MCF 10A (cell line): ENCODE data around the gene MYCL. TPM values are rescaled to one million over a fixed set of nuclear protein-coding genes. Genes with fewer than 3 reads are reported as not detected.
A peak's percentile ranks its signal among the peaks of the same experiment; 100 is the strongest.

Experiments
- BruUV-seq: library from RNA; stranded (reverse); fragments of 400-500 nt; replicated peaks from 2 replicates; lab custom pipeline; 2021; lab: Mats Ljungman, UMichigan
- CTCF ChIA-PET: fragments of 300-600 bp; sonication (Branson Sonifier 250); formaldehyde crosslinking; extraction: SDS; loops from one replicate; lab custom pipeline; 2021; ENCODE audit warnings: antibody characterized with exemption, inconsistent platforms; lab: Yijun Ruan, JAX
- POLR2A ChIA-PET: fragments of 300-600, 350-650 bp; sonication (Branson Sonifier 250); formaldehyde crosslinking; extraction: SDS; loops from one replicate; lab custom pipeline; 2020; ENCODE audit warnings: antibody characterized with exemption, inconsistent platforms; lab: Yijun Ruan, JAX
- DNase-seq: peaks from one replicate; pipeline ENCODE4 v3.0.0-alpha.2; 2018; ENCODE audit not compliant: unreplicated experiment
- H3K27ac Mint-ChIP-seq: one replicate; pipeline ENCODE4 v1.8.0; 2022; ENCODE audit warnings: mild to moderate bottlenecking, low read depth, mixed read lengths; ENCODE audit not compliant: unreplicated experiment
- H3K27me3 Mint-ChIP-seq: one replicate; pipeline ENCODE4 v1.8.0; 2022; ENCODE audit warnings: mixed read lengths; ENCODE audit not compliant: insufficient read depth, unreplicated experiment
- H3K36me3 Mint-ChIP-seq: one replicate; pipeline ENCODE4 v1.8.0; 2022; ENCODE audit warnings: mild to moderate bottlenecking, moderate library complexity, mixed read lengths; ENCODE audit not compliant: insufficient read depth, unreplicated experiment
- H3K4me1 Mint-ChIP-seq: one replicate; pipeline ENCODE4 v1.8.0; 2022; ENCODE audit warnings: mixed read lengths; ENCODE audit not compliant: insufficient read depth, unreplicated experiment
- H3K4me3 Mint-ChIP-seq: one replicate; pipeline ENCODE4 v1.8.0; 2022; ENCODE audit warnings: mild to moderate bottlenecking, moderate library complexity, mixed read lengths; ENCODE audit not compliant: unreplicated experiment
- H3K9me3 Mint-ChIP-seq: one replicate; pipeline ENCODE4 v1.8.0; 2022; ENCODE audit warnings: mixed read lengths; ENCODE audit not compliant: unreplicated experiment
- intact Hi-C: fragments of 100-400 bp; cut with micrococcal nuclease; formaldehyde crosslinking; loops from 2 replicates; pipeline ENCODE4 v1.14.1; 2022
- total RNA-seq: library from RNA; stranded (reverse); gene quantifications from 2 replicates; pipeline ENCODE4 v1.2.3, GENCODE V29; 2022
- TF ChIP-seq, protein P1 (sequence below): fragments of 200-600 bp; IDR thresholded peaks from one replicate; pipeline ENCODE4 v1.8.0; 2022; ENCODE audit warnings: antibody characterized with exemption, mild to moderate bottlenecking; ENCODE audit not compliant: unreplicated experiment

The MYCL gene
- total RNA-seq, 1 experiment from 2014 or later = 0.63 TPM

DNA sequence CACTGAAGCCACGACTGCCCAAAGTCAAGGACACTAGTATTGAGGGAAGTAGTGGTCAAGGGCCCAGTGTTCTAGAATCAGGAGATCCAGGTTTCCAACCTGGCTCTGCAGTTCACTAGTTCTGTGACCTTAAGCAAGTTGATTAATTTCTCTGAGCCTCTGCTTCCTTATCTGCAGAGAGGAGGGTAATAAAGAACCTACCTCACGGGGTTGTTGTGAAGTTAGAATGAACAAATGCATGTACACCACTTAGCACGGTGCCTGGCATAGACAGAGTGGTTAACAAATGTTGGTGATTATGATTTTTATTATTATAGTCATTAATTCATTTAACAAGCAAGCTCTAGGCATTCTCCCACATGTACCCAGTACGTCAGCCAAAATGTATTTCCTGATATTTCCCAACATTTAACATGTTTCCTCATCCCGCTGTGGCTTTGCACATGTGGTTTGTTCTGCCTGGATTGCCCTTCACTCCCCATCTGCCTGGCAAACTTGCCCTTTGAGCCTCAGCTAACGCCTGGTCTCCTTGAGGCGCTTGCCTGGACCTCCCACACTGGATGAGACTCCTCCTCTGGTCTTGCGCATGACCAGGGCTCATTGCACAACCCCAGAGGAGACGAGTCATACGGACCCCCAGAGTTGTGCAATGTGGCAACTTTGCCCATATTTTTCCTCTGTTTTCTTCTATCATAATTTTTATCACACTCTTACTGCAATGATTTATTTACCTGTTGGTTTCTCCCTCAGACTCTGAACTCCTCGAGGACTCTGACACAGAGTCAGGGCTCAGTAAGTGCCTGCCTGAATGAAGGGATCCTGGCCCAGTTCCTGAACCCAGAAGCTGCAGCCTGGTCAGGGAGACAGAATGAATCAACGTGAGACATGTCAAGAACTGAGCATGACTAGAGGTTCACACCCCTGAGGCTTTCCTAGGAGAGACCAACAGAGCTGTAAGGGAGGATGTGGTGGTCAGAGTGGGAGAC is 32.5 kb upstream of the MYCL start:
- POLR2A ChIA-PET = interaction anchor here (0.5 to 7.7 kb wide), 22 partner anchors 9 to 1926 kb away, joined by 3 to 139 read pairs (median 4); partner anchors contain the start of genes CAP1 and MFSD2A

DNA sequence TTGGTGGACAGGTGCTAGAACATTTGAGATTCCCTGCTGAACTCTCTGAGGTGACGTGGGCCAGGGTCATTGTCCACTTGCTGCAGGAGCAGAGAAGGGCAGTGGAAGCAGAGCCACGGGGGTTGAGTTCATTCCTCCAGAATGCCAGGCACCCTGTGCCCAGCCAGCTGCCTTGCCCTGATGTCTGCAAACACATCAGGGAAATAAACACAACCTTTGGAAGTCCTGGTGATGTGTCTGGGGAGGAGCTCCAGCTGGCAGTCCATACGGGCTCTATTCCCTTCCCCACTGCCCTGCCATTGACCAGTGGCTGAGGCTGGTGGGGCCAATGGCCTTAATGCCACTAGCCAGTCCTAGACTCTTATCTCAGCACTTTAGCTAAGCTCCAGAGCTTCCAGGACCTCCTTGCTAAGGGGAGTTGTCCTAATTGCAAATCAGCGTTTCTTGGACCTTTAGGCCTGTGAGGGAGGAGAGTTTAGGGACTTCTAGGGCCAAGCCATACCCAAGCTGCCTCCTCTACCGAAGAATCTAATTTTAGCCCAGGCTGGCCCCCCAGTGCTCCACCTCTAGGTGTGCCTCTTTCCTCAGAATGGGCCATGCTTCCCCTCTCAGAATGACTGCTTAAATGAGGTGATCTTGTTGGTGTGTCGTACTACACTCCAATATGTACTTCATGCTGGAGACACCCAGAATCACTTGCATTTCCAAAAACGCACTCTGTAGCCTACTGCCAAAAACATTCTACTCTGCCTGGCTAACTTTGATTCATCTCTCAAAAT is 27.3 kb upstream of the MYCL start:
- H3K9me3 Mint-ChIP-seq = no peaks in the 10 kb centered on the region
- H3K27ac Mint-ChIP-seq = no peak overlapping the region
- no peaks in the 10 kb centered on the region for H3K36me3 Mint-ChIP-seq
- peaks cover 55% of the 10 kb centered on the region for H3K4me1 Mint-ChIP-seq
- no TSS peak for BruUV-seq
- ChIA-PET CTCF (interaction anchor here (0.6 to 5.9 kb wide), 5 partner anchors 9 to 103 kb away, joined by 3 to 55 read pairs (median 9); no protein-coding TSS in a partner anchor), POLR2A (interaction anchor here (0.8 to 5.0 kb wide), 3 partner anchors 14 to 42 kb away, joined by 4 to 52 read pairs (median 5); partner anchors contain the start of gene MFSD2A)
- DNase-seq = no peak
- no peak overlapping the region for H3K4me3 Mint-ChIP-seq
- no peaks in the 10 kb centered on the region for H3K27me3 Mint-ChIP-seq
- intact Hi-C loops = no loop called here
- TF ChIP-seq, protein P1, sequence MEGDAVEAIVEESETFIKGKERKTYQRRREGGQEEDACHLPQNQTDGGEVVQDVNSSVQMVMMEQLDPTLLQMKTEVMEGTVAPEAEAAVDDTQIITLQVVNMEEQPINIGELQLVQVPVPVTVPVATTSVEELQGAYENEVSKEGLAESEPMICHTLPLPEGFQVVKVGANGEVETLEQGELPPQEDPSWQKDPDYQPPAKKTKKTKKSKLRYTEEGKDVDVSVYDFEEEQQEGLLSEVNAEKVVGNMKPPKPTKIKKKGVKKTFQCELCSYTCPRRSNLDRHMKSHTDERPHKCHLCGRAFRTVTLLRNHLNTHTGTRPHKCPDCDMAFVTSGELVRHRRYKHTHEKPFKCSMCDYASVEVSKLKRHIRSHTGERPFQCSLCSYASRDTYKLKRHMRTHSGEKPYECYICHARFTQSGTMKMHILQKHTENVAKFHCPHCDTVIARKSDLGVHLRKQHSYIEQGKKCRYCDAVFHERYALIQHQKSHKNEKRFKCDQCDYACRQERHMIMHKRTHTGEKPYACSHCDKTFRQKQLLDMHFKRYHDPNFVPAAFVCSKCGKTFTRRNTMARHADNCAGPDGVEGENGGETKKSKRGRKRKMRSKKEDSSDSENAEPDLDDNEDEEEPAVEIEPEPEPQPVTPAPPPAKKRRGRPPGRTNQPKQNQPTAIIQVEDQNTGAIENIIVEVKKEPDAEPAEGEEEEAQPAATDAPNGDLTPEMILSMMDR = no peak

More for the DNA sequence above, 32.5 kb upstream of the MYCL start:
- TF ChIP-seq, protein P1 = no peak
- intact Hi-C loops = loop anchor here (1.0 kb wide), 1 partner anchor 21 kb away; the partner anchor contains the start of gene MFSD2A
- Mint-ChIP-seq H3K4me3 (peak overlapping the region; percentile 15), H3K4me1 (peaks cover 32% of the 10 kb centered on the region), H3K27me3 (no peaks in the 10 kb centered on the region), H3K9me3 (no peaks in the 10 kb centered on the region), H3K36me3 (no peaks in the 10 kb centered on the region), H3K27ac (peak overlapping the region; percentile 71)
- peak; percentile 100 for DNase-seq
- BruUV-seq = no TSS peak
- CTCF ChIA-PET = interaction anchor here (0.8 to 5.3 kb wide), 8 partner anchors 9 to 98 kb away, joined by 3 to 52 read pairs (median 6); no protein-coding TSS in a partner anchor

DNA sequence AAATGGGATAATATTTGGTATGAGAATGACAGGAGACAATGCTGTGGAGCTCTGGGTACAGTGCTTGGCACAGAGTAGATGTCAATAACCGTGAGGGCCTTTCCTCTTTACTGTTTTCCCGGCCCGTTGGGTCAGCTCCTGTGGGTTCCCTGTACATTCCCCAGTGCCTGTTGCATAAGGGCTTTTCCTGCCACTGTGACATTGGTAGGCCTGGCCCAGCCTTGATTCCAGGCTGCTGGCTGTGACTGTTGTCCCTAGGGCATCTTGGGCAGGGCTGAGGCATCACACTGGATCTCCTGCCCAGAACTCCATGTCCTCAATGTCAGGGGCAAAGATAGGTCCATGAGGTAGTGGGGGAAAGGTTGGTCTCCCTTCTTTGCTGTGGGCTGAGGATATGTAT is 25.8 kb upstream of the MYCL start:
- Mint-ChIP-seq H3K4me1 (peaks cover 49% of the 10 kb centered on the region), H3K27ac (peak overlapping the region; percentile 81), H3K9me3 (no peaks in the 10 kb centered on the region), H3K27me3 (no peaks in the 10 kb centered on the region), H3K36me3 (no peaks in the 10 kb centered on the region), H3K4me3 (no peak overlapping the region)
- DNase-seq = peak; percentile 72
- ChIA-PET CTCF (interaction anchor here (0.6 to 5.9 kb wide), 4 partner anchors 8 to 110 kb away, joined by 3 to 55 read pairs (median 4); partner anchors contain the start of gene MFSD2A), POLR2A (interaction anchor here (0.7 to 5.0 kb wide), 10 partner anchors 11 to 188 kb away, joined by 3 to 52 read pairs (median 6); partner anchors contain the start of genes CAP1, MFSD2A and PPIE)
- TF ChIP-seq, protein P1 = no peak
- BruUV-seq = no TSS peak
- intact Hi-C loops = no loop called here
